HG03097 (cell line): Measurements from ENCODE around the gene CHDH.

Experiments used
- ATAC-seq: cut with Tn5 transposase; IDR thresholded peaks from one replicate; pipeline ENCODE4 v1.9.1; 2021; ENCODE audit not compliant: unreplicated experiment, low FRiP score

CHDH gene, protein sequence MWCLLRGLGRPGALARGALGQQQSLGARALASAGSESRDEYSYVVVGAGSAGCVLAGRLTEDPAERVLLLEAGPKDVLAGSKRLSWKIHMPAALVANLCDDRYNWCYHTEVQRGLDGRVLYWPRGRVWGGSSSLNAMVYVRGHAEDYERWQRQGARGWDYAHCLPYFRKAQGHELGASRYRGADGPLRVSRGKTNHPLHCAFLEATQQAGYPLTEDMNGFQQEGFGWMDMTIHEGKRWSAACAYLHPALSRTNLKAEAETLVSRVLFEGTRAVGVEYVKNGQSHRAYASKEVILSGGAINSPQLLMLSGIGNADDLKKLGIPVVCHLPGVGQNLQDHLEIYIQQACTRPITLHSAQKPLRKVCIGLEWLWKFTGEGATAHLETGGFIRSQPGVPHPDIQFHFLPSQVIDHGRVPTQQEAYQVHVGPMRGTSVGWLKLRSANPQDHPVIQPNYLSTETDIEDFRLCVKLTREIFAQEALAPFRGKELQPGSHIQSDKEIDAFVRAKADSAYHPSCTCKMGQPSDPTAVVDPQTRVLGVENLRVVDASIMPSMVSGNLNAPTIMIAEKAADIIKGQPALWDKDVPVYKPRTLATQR

GRCh38 chr3:53846134-53846850 is at the start of gene CHDH, which contains the start of gene IL17RB:
Gene CHDH (minus strand): TSS chr3:53846419. CDS start chr3:53824008, 22,411 bp downstream.
Gene IL17RB (plus strand): TSS chr3:53846568. CDS start chr3:53846589, 21 bp downstream.
- no peak for ATAC-seq

DNA sequence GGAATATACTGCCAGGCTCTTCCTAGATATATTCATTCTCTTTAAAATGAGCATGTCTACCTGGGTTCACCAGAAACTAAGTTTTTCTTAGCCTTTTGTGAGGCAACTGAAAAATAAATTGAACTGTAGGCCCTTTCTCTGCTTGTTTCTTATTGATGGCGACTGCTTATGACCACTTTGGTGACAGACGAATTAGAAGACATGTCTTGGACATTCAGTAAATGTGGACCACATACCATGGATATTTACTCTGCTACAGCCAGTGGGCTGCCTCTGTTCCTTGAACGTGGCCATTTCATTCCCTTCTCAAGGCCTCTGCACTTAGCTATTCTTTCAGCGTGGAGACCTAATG is 46.0 kb upstream of the CHDH start:
- no peak for ATAC-seq

DNA sequence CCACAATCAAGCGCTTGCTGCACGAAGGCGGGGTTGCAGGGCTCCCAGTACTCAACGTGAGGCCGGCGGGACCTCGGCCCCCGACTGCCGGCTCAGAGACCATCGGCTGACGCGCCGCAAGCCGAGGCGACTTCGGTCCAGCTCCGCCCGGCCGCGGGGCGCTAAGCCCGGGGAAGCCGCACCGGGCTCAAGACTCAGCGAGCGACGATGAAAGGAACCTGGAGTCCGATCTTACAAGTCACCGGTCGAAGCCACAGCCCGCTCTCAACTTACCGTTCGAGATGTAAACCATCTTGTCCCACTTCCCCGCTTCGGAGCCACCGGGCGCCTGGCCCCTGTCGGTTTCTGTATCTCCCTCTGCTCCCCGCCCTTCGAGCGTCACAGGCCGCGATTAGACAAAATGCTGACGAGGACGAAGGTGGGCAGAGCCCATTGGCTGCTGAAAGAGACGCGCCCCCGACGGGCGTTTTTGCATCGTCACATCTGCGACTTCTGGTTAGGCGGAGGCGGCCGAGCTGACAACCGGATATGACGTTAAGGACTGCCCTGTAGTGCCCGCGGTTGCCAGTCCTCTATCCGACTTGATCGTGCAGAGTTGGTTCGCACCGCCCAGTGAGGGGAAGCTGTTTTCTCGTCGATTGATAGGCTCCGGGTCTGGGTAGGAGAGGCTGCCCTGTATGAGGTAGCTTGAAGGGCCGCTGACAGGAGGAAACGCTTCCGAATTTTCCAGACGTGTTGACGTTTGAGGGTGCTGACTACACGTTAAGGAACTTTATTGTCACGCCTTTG is 45.5 kb upstream of the CHDH start, which contains the start of gene SELENOK:
Gene SELENOK (minus strand): TSS at position 363 of the 789 bp plus-strand sequence.
- ATAC-seq = peak; percentile 97

- ATAC-seq = peak; percentile 7
Observed at GRCh38 chr3:53890726-53891475, 44.7 kb upstream of the CHDH start.

- no peak for ATAC-seq
Observed at GRCh38 chr3:53888232-53888631, 42.0 kb upstream of the CHDH start.

- no peak for ATAC-seq
Observed at GRCh38 chr3:53887446-53887845, 41.2 kb upstream of the CHDH start.

DNA sequence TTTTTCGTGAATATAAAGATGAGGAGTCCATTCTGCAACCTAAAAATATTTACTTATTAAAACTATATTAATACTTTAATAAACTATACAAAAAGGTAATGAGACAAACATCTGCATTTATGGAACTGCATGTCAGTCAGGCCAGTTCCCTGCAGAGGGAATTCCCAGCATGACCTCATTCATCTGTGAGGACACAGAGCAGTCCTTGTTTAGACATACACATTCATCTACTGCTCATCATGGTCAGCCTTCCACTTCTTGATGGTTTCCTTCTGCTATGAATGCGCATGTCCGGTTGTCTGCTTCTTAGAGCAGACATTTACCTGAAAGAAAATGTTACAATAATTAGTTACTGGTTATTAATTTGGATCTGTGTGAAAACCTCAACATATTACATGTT is 39.0 kb upstream of the CHDH start:
- ATAC-seq = no peak

DNA sequence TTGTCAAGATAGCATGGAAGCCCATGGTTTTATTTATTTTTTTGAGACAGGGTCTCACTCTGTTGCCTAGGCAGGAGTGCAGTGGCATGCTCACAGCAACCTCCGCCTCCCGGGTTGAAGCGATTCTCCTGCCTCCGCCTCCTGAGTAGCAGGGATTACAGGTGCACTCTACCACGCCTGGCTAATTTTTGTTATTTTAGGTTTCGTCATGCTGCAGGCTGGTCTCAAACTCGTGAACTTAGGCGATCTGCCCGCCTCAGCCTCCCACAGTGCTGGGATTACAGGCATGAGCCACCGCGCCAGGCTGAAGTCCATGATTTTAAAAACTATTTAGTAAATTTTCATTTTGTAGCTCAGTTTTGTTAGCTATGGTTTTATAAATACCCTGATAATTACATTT is 38.4 kb upstream of the CHDH start:
- ATAC-seq = no peak

GRCh38 chr3:53883008-53883407 is 36.8 kb upstream of the CHDH start:
- no peak for ATAC-seq

DNA sequence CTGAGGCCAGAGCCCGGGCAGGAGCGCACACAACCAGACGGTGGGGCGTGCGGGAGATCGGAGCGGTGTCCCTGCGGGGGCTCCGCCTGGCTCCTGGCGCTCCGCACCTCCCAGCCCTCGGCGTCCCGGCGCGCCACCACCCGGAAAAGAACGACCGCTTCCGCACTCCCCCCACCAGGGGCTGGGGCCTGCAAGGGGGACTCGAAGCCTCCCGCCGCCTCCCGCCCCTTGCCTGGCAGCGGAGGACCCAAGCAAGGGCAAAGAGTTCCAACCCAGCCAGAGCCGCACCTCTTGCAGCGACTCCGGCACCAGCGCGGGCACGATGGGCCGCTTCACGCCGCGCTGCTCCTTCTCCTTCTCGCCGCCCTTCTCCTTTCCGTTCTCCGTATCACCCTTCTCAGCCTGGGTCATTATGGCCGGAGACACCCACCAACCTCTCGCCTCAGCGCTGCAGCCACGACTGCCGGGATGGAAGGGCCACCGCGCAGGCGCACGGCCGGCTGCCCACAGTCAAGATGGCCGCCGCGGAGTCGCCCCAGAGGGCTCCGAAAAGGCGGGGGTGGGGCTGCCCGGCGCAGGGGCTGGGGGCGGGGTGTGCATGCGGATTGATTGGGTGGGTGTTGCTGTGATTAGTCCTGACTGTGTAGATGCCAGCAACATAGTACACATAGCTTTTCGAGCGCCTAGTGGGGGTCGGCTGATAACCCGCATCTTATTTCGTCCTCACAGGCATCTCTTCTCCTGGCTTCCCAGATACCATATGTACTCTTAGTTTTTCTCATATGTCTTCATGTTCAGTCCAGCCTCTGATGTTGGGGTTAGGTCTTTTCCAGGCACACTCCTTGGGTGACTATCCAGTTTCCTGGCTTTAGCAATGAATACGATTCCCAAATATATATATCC is 35.7 kb upstream of the CHDH start, which contains the start of gene ACTR8:
Gene ACTR8 (minus strand): TSS at position 462 of the 903 bp plus-strand sequence. CDS start 51 bp downstream, at position 411.
- peak; percentile 68 for ATAC-seq

DNA sequence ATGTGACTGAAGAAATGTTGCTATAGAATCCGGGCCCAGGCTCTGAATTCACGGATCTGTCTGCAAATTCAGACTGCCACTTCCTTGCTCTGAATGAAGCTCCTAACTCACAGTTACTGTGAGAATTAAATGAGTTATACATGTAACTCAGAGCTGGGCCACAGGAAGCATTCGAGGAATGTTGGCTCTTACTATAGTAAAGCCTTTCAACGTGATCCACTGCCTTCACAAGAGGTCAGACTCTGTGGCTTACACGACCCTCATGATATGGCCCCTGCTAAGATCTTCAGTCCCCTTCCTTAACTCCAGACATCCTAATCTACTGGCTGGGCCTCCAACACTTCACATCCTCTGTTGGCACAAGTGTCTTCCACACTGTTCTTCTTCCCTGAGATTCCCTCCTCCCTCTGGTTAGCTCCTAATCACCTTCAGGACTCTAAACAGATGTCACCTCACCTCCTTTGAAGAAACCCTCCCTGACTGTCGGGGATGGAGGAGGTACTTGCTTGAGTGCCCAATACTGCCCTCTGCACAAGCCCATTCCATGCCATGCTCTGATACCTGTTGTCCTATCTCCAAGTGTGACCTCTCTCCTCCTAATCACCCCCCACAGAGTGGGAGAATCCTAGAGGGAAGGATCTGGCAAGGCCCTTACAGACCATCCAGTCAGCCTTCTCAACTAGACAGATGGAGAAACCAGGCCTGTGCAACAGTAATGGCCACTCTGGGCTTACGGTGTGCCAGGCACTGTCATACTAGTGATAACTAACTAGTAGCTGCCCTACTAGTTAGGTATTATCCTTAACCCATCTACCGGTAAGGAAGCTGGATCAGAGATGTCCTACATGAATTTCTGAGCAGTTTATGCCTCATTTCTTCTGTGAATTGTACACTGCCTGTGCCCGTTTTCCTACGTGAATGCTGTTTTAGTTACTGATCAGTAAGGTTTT is 34.5 kb upstream of the CHDH start:
- ATAC-seq = no peak

GRCh38 chr3:53865732-53866499 is 19.7 kb upstream of the CHDH start:
- peak; percentile 45 for ATAC-seq

DNA sequence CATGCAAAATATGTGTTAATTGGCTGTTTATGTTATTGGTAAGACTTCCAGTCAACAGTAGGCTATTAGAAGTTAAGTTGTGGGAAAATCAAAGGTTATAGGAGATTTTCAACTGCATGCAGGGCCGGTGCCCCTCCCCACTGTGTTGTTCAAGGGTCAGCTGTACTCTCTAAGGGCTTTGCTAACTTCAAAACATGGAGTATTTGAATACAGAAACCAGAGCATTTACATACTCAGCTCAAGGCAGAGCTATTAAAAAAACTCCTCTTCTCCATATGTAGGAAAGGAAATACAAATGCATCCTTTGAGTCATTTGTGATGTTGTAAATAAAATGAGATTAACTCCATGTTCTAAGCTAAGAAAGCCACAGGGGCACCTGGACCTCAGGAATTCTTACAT is 16.9 kb upstream of the CHDH start:
- no peak for ATAC-seq

DNA sequence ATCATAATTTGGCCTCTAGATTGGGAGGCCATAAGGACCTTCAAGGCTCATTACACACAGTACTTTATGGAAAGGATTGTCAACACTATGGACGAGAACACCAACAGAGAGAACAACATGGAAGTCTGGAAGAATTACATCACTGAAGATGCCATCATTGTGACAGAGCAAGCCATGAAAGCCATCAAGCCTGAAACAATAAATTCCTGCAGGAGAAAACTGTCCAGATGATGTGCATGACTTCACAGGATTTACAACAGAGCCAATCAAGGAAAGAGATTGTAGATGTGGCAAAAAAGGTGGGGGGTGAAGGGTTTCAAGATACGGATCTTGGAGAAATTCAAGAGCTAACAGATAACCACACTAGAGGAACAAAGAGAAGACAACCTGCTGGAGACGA is 16.0 kb upstream of the CHDH start:
- no peak for ATAC-seq

- no peak for ATAC-seq
Observed at GRCh38 chr3:53860196-53860595, 14.0 kb upstream of the CHDH start.

DNA sequence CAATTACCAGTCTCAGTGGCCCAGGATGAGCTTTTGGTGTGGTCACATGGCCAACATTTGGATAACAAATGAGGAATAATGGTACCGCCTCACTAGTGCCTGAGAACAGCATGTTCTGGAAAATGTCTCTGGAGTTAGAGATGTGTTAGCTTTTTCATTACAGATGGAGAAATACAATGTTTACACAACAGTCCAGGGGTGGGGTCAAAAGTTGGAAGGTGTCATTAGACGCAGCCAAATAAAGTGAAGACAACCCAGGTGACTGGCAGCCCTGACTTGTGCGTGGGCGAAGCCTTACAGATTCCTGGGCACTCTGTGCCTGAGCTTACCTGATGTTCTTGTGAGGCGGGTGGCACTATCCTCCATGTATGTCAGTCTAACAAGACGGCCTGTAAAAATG is 13.0 kb upstream of the CHDH start:
- ATAC-seq = no peak
